ENCODE results near the gene GRIK2. TPM values are rescaled to one million over a fixed set of nuclear protein-coding genes. Genes with fewer than 3 reads are reported as not detected.

The GRIK2 gene
- total RNA-seq, 5 donors from 2014 or later (not counting 1 experiment from before 2014, with no cell fraction given), result 0.15 to 0.19 TPM; not detected in 3

DNA sequence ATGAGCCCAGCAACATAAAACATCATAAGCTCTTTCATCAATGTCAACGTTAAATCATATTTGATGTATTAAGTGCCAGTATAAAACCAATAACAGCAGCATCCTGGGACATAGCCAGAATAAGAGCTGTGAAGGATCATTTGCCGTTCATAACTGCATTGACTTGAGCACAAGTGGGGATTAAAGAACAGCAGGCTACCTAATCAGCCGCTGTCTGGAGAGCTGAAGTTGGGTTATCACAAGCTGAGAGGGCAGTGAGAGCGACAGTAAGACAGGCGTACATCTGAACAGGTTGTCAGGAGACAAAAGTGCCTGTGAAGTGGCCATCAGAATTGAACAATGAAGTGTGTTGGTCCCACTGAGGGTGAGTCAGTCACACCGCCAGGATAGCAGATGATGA is 269.6 kb downstream of the GRIK2 start:
- no peak for ATAC-seq (replicated peaks in 1 of 4)

DNA sequence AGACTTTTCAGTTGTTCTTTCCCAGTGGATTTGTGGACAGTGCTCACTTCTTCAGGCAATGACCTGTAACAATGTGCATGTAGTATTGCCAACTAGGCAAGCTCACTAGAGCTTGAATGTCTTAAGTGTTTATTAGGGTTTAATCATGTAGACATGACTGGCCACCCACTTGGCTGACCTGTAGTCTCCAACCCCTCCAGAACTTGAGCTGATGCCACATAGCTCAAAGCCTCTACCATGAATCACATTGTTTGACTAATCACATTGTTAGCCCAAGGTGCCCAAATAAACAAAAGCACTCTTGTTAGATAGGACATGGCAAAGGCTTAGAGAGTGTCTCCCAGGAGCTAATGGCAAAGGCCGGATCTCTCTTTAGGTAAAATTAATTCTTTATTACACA is 272.7 kb downstream of the GRIK2 start:
- Mint-ChIP-seq H3K36me3 (no peaks in the 10 kb centered on the region), H3K4me1 (no peaks in the 10 kb centered on the region), H3K27ac (no peak overlapping the region), H3K4me3 (no peak overlapping the region), H3K27me3 (peaks cover 0 to 4% of the 10 kb centered on the region in 2 donors), H3K9me3 (peaks cover 3 to 19% (median 11%) of the 10 kb centered on the region in 3 donors)
- no peak overlapping the region for H3K4me3 ChIP-seq (ENCODE audit: control insufficient read depth in 1 of 2, extremely low read depth in 1 of 2, low read length in 1 of 2)
- H3K4me1 ChIP-seq (ENCODE audit: control insufficient read depth in 1 of 2, extremely low read depth in 1 of 2, insufficient read depth in 2 of 2, low read length in 2 of 2), result no peaks in the 10 kb centered on the region
- ChIA-PET CTCF (no interaction called here), POLR2A (no interaction called here)
- DNase-seq, result no peak
- H3K27me3 ChIP-seq (replicated peaks in 1 of 2; ENCODE audit: control insufficient read depth in 2 of 2, extremely low read depth in 1 of 2, insufficient read depth in 2 of 2, low read length in 1 of 2), result no peaks in the 10 kb centered on the region
- no peak for ATAC-seq (replicated peaks in 1 of 4)
- no CpG with 5 or more reads among the region's 1 CpG for WGBS (ENCODE audit: insufficient coverage)
- H3K9me3 ChIP-seq, result no peaks in the 10 kb centered on the region
- no peak overlapping the region for H3K27ac ChIP-seq (ENCODE audit: low read length)
- H3K36me3 ChIP-seq (ENCODE audit: control insufficient read depth in 2 of 2, extremely low read depth in 1 of 2, insufficient read depth in 1 of 2, low read length in 1 of 2), result no peaks in the 10 kb centered on the region

More for the DNA sequence above, 269.6 kb downstream of the GRIK2 start:
- Mint-ChIP-seq H3K4me3 (no peak overlapping the region), H3K4me1 (no peaks in the 10 kb centered on the region), H3K36me3 (no peaks in the 10 kb centered on the region), H3K9me3 (peaks cover 11 to 19% (median 14%) of the 10 kb centered on the region in 3 donors), H3K27ac (no peak overlapping the region), H3K27me3 (peaks cover 0 to 4% of the 10 kb centered on the region in 2 donors)
- Histone ChIP-seq H3K4me1 (ENCODE audit: control insufficient read depth in 1 of 2, extremely low read depth in 1 of 2, insufficient read depth in 2 of 2, low read length in 2 of 2) (no peaks in the 10 kb centered on the region), H3K9me3 (no peaks in the 10 kb centered on the region), H3K4me3 (ENCODE audit: control insufficient read depth in 1 of 2, extremely low read depth in 1 of 2, low read length in 1 of 2) (no peak overlapping the region), H3K27me3 (replicated peaks in 1 of 2; ENCODE audit: control insufficient read depth in 2 of 2, extremely low read depth in 1 of 2, insufficient read depth in 2 of 2, low read length in 1 of 2) (no peaks in the 10 kb centered on the region), H3K27ac (ENCODE audit: low read length) (no peak overlapping the region), H3K36me3 (ENCODE audit: control insufficient read depth in 2 of 2, extremely low read depth in 1 of 2, insufficient read depth in 1 of 2, low read length in 1 of 2) (no peaks in the 10 kb centered on the region)
- 61% methylated on average over 5 of the region's 6 CpGs for WGBS (ENCODE audit: insufficient coverage)
- ChIA-PET CTCF (no interaction called here), POLR2A (no interaction called here)
- no peak for DNase-seq

DNA sequence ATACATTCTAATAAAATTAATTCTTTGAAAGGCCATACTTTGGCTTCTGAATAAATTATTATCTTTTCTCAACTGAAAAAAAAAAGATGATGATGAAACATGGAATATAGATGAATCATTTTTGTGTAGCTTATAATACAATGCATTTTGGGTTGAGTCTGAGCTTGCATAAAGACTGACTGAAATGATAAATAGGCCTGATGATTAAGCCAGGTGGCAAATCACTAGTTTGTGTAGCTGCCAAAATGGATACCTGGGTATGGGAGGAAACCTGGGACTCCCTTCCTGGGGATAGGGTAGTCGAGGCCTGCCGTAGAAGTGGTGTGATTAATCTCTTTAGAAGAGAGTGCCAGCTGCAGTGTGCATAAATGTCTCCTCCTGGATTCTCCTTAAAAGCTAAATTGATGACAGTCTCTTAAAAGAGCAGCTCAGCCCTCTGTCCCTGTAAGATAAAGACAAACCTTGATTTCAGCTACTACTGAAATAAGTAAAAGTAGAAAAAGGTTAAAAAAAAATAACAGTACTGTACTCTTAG is 275.1 kb downstream of the GRIK2 start:
- no peak overlapping the region for H3K27ac ChIP-seq (ENCODE audit: low read length)
- Mint-ChIP-seq H3K36me3 (no peaks in the 10 kb centered on the region), H3K27me3 (peaks cover 0 to 4% of the 10 kb centered on the region in 2 donors), H3K9me3 (peaks cover 3 to 14% (median 12%) of the 10 kb centered on the region in 3 donors), H3K27ac (no peak overlapping the region), H3K4me1 (no peaks in the 10 kb centered on the region), H3K4me3 (no peak overlapping the region)
- no peaks in the 10 kb centered on the region for H3K27me3 ChIP-seq (replicated peaks in 1 of 2; ENCODE audit: control insufficient read depth in 2 of 2, extremely low read depth in 1 of 2, insufficient read depth in 2 of 2, low read length in 1 of 2)
- 50% methylated on average over 2 of the region's 2 CpGs for WGBS (ENCODE audit: insufficient coverage)
- CTCF ChIA-PET, result interaction anchor here in 1 of 2 donors (0.5 kb wide), 1 partner anchor 204 kb away, joined by 3 read pairs; no protein-coding TSS in a partner anchor
- POLR2A ChIA-PET, result no interaction called here
- H3K4me3 ChIP-seq (ENCODE audit: control insufficient read depth in 1 of 2, extremely low read depth in 1 of 2, low read length in 1 of 2), result no peak overlapping the region
- H3K9me3 ChIP-seq, result no peaks in the 10 kb centered on the region
- no peak for DNase-seq
- no peaks in the 10 kb centered on the region for H3K36me3 ChIP-seq (ENCODE audit: control insufficient read depth in 2 of 2, extremely low read depth in 1 of 2, insufficient read depth in 1 of 2, low read length in 1 of 2)
- no peak for ATAC-seq (replicated peaks in 1 of 4)
- H3K4me1 ChIP-seq (ENCODE audit: control insufficient read depth in 1 of 2, extremely low read depth in 1 of 2, insufficient read depth in 2 of 2, low read length in 2 of 2), result no peaks in the 10 kb centered on the region

DNA sequence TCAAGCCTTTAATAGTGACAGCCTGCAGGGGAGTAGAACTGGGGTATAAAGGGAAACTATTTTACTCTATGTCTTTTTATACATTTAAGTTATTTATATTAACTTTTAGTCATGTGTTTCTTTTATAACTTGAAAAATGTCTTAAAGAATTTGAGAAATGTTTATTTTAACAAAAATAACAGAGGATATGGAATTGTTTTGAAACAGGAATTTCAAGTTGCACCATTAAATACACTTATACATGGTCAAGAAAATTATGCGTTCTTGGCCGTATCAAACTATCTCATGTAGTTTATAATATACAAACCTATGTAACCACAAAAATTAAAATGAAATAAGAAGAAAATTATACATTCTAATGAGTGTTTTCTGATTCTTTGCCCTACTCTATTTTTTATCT is 282.7 kb downstream of the GRIK2 start:
- Mint-ChIP-seq H3K36me3 (no peaks in the 10 kb centered on the region), H3K27me3 (no peaks in the 10 kb centered on the region), H3K4me1 (no peaks in the 10 kb centered on the region), H3K9me3 (peaks cover 0 to 10% (median 0%) of the 10 kb centered on the region in 3 donors), H3K27ac (no peak overlapping the region), H3K4me3 (no peak overlapping the region)
- Histone ChIP-seq H3K4me1 (ENCODE audit: control insufficient read depth in 1 of 2, extremely low read depth in 1 of 2, insufficient read depth in 2 of 2, low read length in 2 of 2) (no peaks in the 10 kb centered on the region), H3K27ac (ENCODE audit: low read length) (no peak overlapping the region), H3K4me3 (ENCODE audit: control insufficient read depth in 1 of 2, extremely low read depth in 1 of 2, low read length in 1 of 2) (no peak overlapping the region), H3K36me3 (ENCODE audit: control insufficient read depth in 2 of 2, extremely low read depth in 1 of 2, insufficient read depth in 1 of 2, low read length in 1 of 2) (no peaks in the 10 kb centered on the region), H3K27me3 (replicated peaks in 1 of 2; ENCODE audit: control insufficient read depth in 2 of 2, extremely low read depth in 1 of 2, insufficient read depth in 2 of 2, low read length in 1 of 2) (no peaks in the 10 kb centered on the region), H3K9me3 (no peaks in the 10 kb centered on the region)
- WGBS (ENCODE audit: insufficient coverage), result no CpG with 5 or more reads among the region's 2 CpGs
- POLR2A ChIA-PET, result no interaction called here
- DNase-seq, result no peak
- no peak for ATAC-seq (replicated peaks in 1 of 4)
- CTCF ChIA-PET, result no interaction called here

DNA sequence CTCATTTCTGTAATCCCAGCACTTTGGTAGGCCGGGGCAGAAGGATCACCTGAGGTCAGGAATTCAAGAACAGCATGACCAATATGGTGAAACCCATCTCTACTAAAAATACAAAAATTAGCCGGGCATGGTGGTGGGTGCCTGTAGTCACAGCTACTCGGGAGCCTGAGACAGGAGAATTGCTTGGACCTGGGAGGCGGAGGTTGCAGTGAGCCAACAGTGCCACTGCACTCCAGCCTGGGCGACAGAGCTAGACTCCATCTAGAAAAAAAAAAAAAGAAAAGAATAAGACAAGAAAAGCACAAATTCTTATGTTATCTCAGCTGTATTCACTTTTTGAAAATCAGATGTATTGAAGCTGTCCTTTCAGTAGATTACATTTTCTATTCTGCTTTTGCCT is 289.4 kb downstream of the GRIK2 start:
- ChIA-PET POLR2A (interaction anchor here in 1 of 2 donors (0.7 kb wide), 1 partner anchor 19 kb away, joined by 3 read pairs; no protein-coding TSS in a partner anchor), CTCF (no interaction called here)
- H3K27ac ChIP-seq (ENCODE audit: low read length), result no peak overlapping the region
- H3K27ac Mint-ChIP-seq, result no peak overlapping the region
- 79% methylated on average over 3 of the region's 5 CpGs for WGBS (ENCODE audit: insufficient coverage)
- no peaks in the 10 kb centered on the region for H3K4me1 ChIP-seq (ENCODE audit: control insufficient read depth in 1 of 2, extremely low read depth in 1 of 2, insufficient read depth in 2 of 2, low read length in 2 of 2)
- H3K36me3 Mint-ChIP-seq, result no peaks in the 10 kb centered on the region
- no peak overlapping the region for H3K4me3 ChIP-seq (ENCODE audit: control insufficient read depth in 1 of 2, extremely low read depth in 1 of 2, low read length in 1 of 2)
- H3K9me3 ChIP-seq, result no peaks in the 10 kb centered on the region
- no peak overlapping the region for H3K4me3 Mint-ChIP-seq
- H3K9me3 Mint-ChIP-seq, result peaks cover 0 to 3% (median 0%) of the 10 kb centered on the region in 3 donors
- H3K27me3 ChIP-seq (replicated peaks in 1 of 2; ENCODE audit: control insufficient read depth in 2 of 2, extremely low read depth in 1 of 2, insufficient read depth in 2 of 2, low read length in 1 of 2), result no peaks in the 10 kb centered on the region
- H3K4me1 Mint-ChIP-seq, result no peaks in the 10 kb centered on the region
- no peaks in the 10 kb centered on the region for H3K27me3 Mint-ChIP-seq
- no peak for DNase-seq
- ATAC-seq (replicated peaks in 1 of 4), result no peak
- H3K36me3 ChIP-seq (ENCODE audit: control insufficient read depth in 2 of 2, extremely low read depth in 1 of 2, insufficient read depth in 1 of 2, low read length in 1 of 2), result no peaks in the 10 kb centered on the region

DNA sequence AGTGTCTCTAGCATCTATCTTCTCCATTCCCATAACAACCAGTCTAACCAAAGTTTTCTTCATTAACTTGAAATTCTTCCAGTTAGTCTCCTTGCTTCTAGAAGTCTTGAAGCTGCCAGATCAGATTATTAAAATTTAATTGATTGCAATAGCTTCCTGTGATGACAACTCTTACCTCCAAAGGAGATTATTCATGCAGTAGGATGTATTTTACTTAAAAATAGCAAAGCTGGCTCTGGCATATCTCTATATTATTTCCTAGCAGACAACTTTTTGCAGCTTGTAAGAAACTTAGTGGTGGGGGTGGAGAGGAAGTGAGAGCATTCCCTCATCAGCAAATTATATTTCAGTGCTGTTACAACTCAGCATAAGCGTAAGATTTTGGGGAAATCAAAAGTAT is 290.4 kb downstream of the GRIK2 start:
- POLR2A ChIA-PET, result no interaction called here

DNA sequence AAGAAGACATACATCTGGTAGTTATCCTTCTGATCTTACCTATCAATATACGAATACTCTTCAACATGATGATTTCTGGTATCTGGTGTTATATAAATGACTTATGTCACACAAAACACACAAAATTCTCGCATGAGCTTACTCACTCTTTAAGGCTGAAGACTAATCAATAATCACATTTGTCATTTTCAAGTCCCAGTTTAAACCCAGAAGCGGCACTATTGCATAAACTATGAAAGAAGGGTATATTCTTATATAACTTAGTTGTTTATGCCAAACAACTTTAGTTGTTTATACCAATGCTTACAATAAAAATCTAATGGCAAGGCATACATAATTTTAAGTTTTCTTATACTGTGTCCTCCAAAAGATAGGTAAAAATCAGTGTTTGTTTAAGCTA is 293.1 kb downstream of the GRIK2 start:
- H3K4me1 ChIP-seq (ENCODE audit: control insufficient read depth in 1 of 2, extremely low read depth in 1 of 2, insufficient read depth in 2 of 2, low read length in 2 of 2), result no peaks in the 10 kb centered on the region
- no peaks in the 10 kb centered on the region for H3K9me3 ChIP-seq
- Mint-ChIP-seq H3K27ac (no peak overlapping the region), H3K4me3 (no peak overlapping the region), H3K9me3 (no peaks in the 10 kb centered on the region), H3K27me3 (no peaks in the 10 kb centered on the region), H3K4me1 (no peaks in the 10 kb centered on the region), H3K36me3 (no peaks in the 10 kb centered on the region)
- ATAC-seq (replicated peaks in 1 of 4) (no peak), DNase-seq (no peak)
- no peaks in the 10 kb centered on the region for H3K36me3 ChIP-seq (ENCODE audit: control insufficient read depth in 2 of 2, extremely low read depth in 1 of 2, insufficient read depth in 1 of 2, low read length in 1 of 2)
- CTCF ChIA-PET, result no interaction called here
- H3K27ac ChIP-seq (ENCODE audit: low read length), result no peak overlapping the region
- no peaks in the 10 kb centered on the region for H3K27me3 ChIP-seq (replicated peaks in 1 of 2; ENCODE audit: control insufficient read depth in 2 of 2, extremely low read depth in 1 of 2, insufficient read depth in 2 of 2, low read length in 1 of 2)
- WGBS (ENCODE audit: insufficient coverage), result no CpG with 5 or more reads among the region's 3 CpGs
- no peak overlapping the region for H3K4me3 ChIP-seq (ENCODE audit: control insufficient read depth in 1 of 2, extremely low read depth in 1 of 2, low read length in 1 of 2)
- POLR2A ChIA-PET, result no interaction called here

More for the DNA sequence above, 290.4 kb downstream of the GRIK2 start:
- H3K27me3 Mint-ChIP-seq, result no peaks in the 10 kb centered on the region
- peaks cover 0 to 3% (median 0%) of the 10 kb centered on the region in 3 donors for H3K9me3 Mint-ChIP-seq
- Histone ChIP-seq H3K27ac (ENCODE audit: low read length) (no peak overlapping the region), H3K36me3 (ENCODE audit: control insufficient read depth in 2 of 2, extremely low read depth in 1 of 2, insufficient read depth in 1 of 2, low read length in 1 of 2) (no peaks in the 10 kb centered on the region), H3K27me3 (replicated peaks in 1 of 2; ENCODE audit: control insufficient read depth in 2 of 2, extremely low read depth in 1 of 2, insufficient read depth in 2 of 2, low read length in 1 of 2) (no peaks in the 10 kb centered on the region), H3K4me3 (ENCODE audit: control insufficient read depth in 1 of 2, extremely low read depth in 1 of 2, low read length in 1 of 2) (no peak overlapping the region), H3K4me1 (ENCODE audit: control insufficient read depth in 1 of 2, extremely low read depth in 1 of 2, insufficient read depth in 2 of 2, low read length in 2 of 2) (no peaks in the 10 kb centered on the region), H3K9me3 (no peaks in the 10 kb centered on the region)
- ATAC-seq (replicated peaks in 1 of 4) (no peak), DNase-seq (no peak)
- H3K4me3 Mint-ChIP-seq, result no peak overlapping the region
- WGBS (ENCODE audit: insufficient coverage), result no CpG with 5 or more reads among the region's 1 CpG
- H3K27ac Mint-ChIP-seq, result no peak overlapping the region
- H3K4me1 Mint-ChIP-seq, result no peaks in the 10 kb centered on the region
- H3K36me3 Mint-ChIP-seq, result no peaks in the 10 kb centered on the region
- CTCF ChIA-PET, result no interaction called here
